ENCODE measurements around the gene GUCY1A1.

GUCY1A1 gene

GRCh38 chr4:155693015-155693663, 26.5 kb downstream of the GUCY1A1 start:
- DNase-seq (ENCODE audit: low read depth in 3 of 3), result no peak

GRCh38 chr4:155694100-155694785, 27.6 kb downstream of the GUCY1A1 start:
- DNase-seq (ENCODE audit: low read depth in 3 of 3), result no peak

GRCh38 chr4:155696226-155696625, 29.6 kb downstream of the GUCY1A1 start:
- DNase-seq (ENCODE audit: low read depth in 3 of 3), result no peak

GRCh38 chr4:155696726-155697125, 30.1 kb downstream of the GUCY1A1 start:
- no peak for DNase-seq (ENCODE audit: low read depth in 3 of 3)

- DNase-seq (ENCODE audit: low read depth in 3 of 3), result no peak
Observed at GRCh38 chr4:155701827-155702226, 35.2 kb downstream of the GUCY1A1 start.

- DNase-seq (ENCODE audit: low read depth in 3 of 3), result no peak
Observed at GRCh38 chr4:155703486-155704247, 37.0 kb downstream of the GUCY1A1 start.

- DNase-seq (ENCODE audit: low read depth in 3 of 3), result no peak
Observed at GRCh38 chr4:155704841-155705404, 38.3 kb downstream of the GUCY1A1 start.

GRCh38 chr4:155705664-155706063, 39.0 kb downstream of the GUCY1A1 start:
- no peak for DNase-seq (ENCODE audit: low read depth in 3 of 3)

GRCh38 chr4:155706147-155706546, 39.5 kb downstream of the GUCY1A1 start:
- DNase-seq (ENCODE audit: low read depth in 3 of 3), result no peak

- DNase-seq (ENCODE audit: low read depth in 3 of 3), result no peak
Observed at GRCh38 chr4:155707251-155707650, 40.6 kb downstream of the GUCY1A1 start.

GRCh38 chr4:155708782-155709181, 42.1 kb downstream of the GUCY1A1 start:
- DNase-seq (ENCODE audit: low read depth in 3 of 3), result no peak

GRCh38 chr4:155709918-155710317, 43.3 kb downstream of the GUCY1A1 start:
- no peak for DNase-seq (ENCODE audit: low read depth in 3 of 3)

- DNase-seq (ENCODE audit: low read depth in 3 of 3), result no peak
Observed at GRCh38 chr4:155711556-155711955, 44.9 kb downstream of the GUCY1A1 start.

- no peak for DNase-seq (ENCODE audit: low read depth in 3 of 3)
Observed at GRCh38 chr4:155712846-155713245, 46.2 kb downstream of the GUCY1A1 start.

- DNase-seq (ENCODE audit: low read depth in 3 of 3), result no peak
Observed at GRCh38 chr4:155713911-155714310, 47.3 kb downstream of the GUCY1A1 start.

GRCh38 chr4:155722336-155722735, 55.7 kb downstream of the GUCY1A1 start:
- no peak for DNase-seq (ENCODE audit: low read depth in 3 of 3)

GRCh38 chr4:155722816-155723499, 56.3 kb downstream of the GUCY1A1 start:
- no peak for DNase-seq (ENCODE audit: low read depth in 3 of 3)

- DNase-seq (ENCODE audit: low read depth in 3 of 3), result no peak
Observed at GRCh38 chr4:155724731-155725130, 58.1 kb downstream of the GUCY1A1 start.

- no peak for DNase-seq (ENCODE audit: low read depth in 3 of 3)
Observed at GRCh38 chr4:155734065-155734464, 67.4 kb downstream of the GUCY1A1 start.

- DNase-seq (ENCODE audit: low read depth in 3 of 3), result no peak
Observed at GRCh38 chr4:155734951-155735350, 68.3 kb downstream of the GUCY1A1 start.

- no peak for DNase-seq (ENCODE audit: low read depth in 3 of 3)
Observed at GRCh38 chr4:155735496-155735895, 68.8 kb downstream of the GUCY1A1 start.

GRCh38 chr4:155738548-155738947, 71.9 kb downstream of the GUCY1A1 start:
- no peak for DNase-seq (ENCODE audit: low read depth in 3 of 3)

Data from stimulated activated CD4-positive, alpha-beta T cell treated with anti-CD3 and anti-CD28 coated beads, TNF-alpha, amount 100 ng/mL, for 24 hours (primary cell).